Neural progenitor cell (in vitro differentiated cells): Measurements from ENCODE around the gene ACTL7B.

Source experiments
- EZH2 ChIP-seq: fragments of 200-600 bp; sonication (generic); IDR thresholded peaks from 2 replicates; pipeline ENCODE4 v1.6.1; 2017; ENCODE audit warnings: antibody characterized with exemption, mild to moderate bottlenecking, moderate library complexity
- EZH2phosphoT487 ChIP-seq: fragments of 200-600 bp; sonication (generic); IDR thresholded peaks from 2 replicates; pipeline ENCODE4 v1.6.1; 2017; ENCODE audit warnings: antibody characterized with exemption
- TF ChIP-seq, protein P1 (sequence below): fragments of 200-600 bp; sonication (generic); IDR thresholded peaks from 2 replicates; pipeline ENCODE4 v1.5.1; 2017; ENCODE audit warnings: antibody characterized with exemption, mild to moderate bottlenecking

DNA sequence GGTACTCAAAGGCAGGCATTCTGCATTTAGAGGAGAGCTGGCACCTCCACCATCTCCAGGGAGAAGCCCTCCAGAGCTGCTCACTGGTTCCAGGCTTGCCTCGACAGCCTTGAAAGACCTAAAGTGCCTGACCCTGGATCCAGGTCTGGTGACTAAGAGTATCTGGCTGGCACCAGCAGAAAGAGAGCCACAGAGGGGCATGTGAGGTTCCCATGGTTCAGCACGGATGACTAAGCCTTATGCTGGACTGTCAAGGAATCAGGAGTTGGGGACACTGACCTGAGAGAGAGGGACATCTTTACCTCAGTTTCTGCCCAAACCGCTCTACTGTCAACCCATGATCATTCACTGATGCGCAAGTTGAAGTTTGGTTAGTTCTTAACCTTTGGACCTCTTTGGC, 9.3 kb upstream of the ACTL7B start:
- TF ChIP-seq, protein P1, sequence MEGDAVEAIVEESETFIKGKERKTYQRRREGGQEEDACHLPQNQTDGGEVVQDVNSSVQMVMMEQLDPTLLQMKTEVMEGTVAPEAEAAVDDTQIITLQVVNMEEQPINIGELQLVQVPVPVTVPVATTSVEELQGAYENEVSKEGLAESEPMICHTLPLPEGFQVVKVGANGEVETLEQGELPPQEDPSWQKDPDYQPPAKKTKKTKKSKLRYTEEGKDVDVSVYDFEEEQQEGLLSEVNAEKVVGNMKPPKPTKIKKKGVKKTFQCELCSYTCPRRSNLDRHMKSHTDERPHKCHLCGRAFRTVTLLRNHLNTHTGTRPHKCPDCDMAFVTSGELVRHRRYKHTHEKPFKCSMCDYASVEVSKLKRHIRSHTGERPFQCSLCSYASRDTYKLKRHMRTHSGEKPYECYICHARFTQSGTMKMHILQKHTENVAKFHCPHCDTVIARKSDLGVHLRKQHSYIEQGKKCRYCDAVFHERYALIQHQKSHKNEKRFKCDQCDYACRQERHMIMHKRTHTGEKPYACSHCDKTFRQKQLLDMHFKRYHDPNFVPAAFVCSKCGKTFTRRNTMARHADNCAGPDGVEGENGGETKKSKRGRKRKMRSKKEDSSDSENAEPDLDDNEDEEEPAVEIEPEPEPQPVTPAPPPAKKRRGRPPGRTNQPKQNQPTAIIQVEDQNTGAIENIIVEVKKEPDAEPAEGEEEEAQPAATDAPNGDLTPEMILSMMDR = no peak
- no peak for TF ChIP-seq EZH2phosphoT487
- TF ChIP-seq EZH2 = no peak
